A549 treated with Mapracorat at 1 μM for 4 hours (cell line): Measurements from ENCODE around the gene PKD1. TPM values are rescaled to one million over a fixed set of nuclear protein-coding genes. Genes with fewer than 3 reads are reported as not detected.

ENCODE experiments used
- total RNA-seq: library from RNA; stranded (reverse); fragments of 200-300 nt; extraction: Qiagen RNA extraction; gene quantifications from 5 replicates; pipeline ENCODE4 v1.2.3, GENCODE V29; 2022

The PKD1 gene
- total RNA-seq = 33.0 to 58.8 TPM (median 49.3 TPM) in 5 replicates

DNA sequence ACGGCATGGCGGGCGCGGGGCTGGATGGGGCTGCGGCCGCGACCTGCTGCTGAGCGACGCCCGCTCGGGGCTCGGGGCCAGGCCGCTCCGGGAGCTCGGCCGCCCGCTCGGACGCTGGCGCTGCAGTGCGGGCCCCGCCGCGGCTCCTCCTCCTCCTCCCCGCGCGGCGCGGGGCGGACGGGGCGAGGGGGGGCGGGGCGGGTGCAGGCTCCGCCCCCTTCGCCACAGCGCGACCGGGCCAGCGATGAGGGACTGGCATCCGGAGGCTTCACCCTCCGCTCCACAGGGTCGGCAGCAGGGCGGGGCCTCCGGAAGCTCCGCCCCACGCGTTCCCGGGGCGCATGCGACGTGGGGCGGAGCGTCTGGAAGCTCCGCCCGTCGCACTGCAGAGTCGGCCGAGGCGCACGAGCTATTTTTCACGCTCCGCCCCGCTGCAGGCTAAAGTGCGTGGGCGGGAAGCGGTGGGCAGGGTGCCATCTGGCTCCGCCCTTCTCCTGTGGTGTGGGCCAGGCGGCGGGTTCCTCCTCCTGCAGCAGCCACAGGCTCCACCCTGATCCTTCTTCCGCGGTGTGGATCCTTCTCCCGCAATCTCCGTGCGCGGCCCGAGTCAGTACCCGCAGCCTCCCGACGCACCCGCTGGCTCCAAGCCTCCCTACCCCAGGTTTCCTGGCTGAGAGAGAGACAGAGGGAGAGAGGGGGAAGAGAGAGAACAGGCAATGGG is at the start of gene PKD1:
Gene PKD1, minus strand, starts transcription at position 129 of the 721 bp plus-strand sequence. CDS start 209 bp downstream, outside the sequence.

DNA sequence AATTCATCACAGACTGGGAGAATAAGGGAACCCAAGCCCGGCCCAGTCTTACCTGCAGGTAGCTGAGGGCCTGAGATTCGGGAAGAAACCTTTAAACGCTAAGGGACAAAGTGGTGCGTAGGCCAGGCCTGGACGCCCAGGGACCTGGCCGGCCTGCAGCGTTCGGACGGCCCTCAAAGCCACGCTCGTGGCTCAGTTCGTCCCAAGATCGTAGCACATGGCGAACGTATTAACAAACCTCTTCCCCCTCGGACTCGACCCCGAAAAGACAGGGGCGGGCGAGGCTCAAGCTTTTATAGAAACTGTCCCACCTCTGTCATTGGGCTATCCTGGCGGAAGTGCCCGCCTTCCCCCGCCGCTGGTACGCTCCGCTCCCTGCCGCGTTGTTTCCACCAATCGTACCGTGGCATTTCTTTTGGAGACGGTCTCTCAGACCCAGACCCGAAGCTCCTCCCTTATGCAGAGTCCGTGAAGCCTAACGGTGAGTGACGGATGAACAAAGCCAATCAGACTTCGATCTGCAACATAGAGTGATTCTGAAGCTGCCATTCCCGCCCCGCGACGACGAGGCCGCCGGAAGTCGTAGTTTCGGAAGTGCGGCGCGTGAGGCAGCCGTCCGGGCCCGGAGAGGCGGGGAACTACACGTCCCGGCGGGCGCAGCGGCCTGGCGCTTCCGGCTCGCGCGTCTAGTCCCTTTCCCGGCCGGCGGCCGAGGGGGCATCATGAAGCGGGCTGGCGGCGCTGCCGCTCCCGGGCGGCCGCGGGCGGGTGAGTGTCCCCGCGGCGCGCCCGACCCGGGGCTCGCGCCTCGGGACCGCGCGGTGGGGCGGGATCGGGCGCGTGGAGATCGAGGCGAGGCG is 19.6 kb upstream of the PKD1 start, which contains the start of gene TRAF7:
Gene TRAF7, plus strand, starts transcription at position 692 of the 860 bp plus-strand sequence. CDS start 8,139 bp downstream, outside the sequence.

DNA sequence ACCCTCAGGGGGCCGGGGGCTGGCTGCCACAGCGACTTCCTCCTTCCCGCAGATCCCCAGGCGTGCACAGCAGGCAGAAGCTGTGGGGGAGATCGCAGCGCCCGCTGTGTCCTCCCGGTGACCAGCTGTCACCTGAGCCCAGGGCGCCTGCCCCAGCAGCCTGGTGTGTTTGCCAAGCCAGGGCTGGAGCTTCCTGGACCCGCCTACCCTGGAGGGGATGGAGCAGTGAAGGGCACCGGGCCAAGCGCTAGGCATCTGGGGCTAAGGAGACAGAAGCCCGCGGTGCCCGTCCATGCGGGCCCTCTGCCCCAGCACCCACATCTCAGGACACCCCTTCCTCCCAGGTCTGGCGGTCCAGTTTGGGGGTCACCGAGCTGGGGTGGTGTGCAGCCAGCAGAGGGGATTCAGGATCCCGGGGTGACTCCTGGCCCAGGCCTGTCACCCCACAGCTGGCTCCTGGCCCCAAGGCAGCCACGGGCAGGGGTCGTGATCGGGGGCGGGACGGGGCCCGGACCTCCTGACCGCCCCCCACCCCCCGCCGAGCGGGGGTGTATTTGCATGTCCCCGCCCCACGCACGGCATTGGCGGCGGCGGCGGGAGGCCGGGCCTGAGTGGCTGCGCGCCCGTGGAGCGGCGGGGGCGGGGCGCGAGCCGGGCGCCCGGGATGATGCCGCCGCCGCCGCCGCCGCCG is 12.4 kb upstream of the PKD1 start, which contains the start of gene RAB26:
Gene RAB26, plus strand, starts transcription at position 645 of the 691 bp plus-strand sequence. CDS start 159 bp downstream, outside the sequence.

GRCh38 chr16:2047330-2048115 is 88.2 kb downstream of the PKD1 start, which contains the start of the genes NTHL1 and TSC2:
Gene NTHL1, minus strand, starts transcription at chr16:2047834. Its CDS starts 11 bp downstream, at chr16:2047823.
Gene TSC2, plus strand, starts transcription at chr16:2047985. Its CDS starts 631 bp downstream, at chr16:2048616.

Other genes with a start within 250 kb of the PKD1 start
- gene HS3ST6, start 217.5 kb downstream of the PKD1 start, total RNA-seq = 1.5 to 3.1 TPM (median 2.8 TPM) in 5 replicates
- 34.0 to 45.3 TPM (median 40.5 TPM) in 5 replicates for gene MSRB1, start 192.7 kb downstream of the PKD1 start, total RNA-seq
- gene RPL3L, start 181.2 kb downstream of the PKD1 start, total RNA-seq = 0.07 to 0.13 TPM in 2 of 5 replicates, not detected in the others
- 241 to 346 TPM (median 257 TPM) in 5 replicates for gene NDUFB10, start 176.4 kb downstream of the PKD1 start, total RNA-seq
- 3,564 to 5,547 TPM (median 5,202 TPM) in 5 replicates for gene RPS2, start 171.1 kb downstream of the PKD1 start, total RNA-seq
- not detected in 5 replicates for gene RNF151, start 169.0 kb downstream of the PKD1 start, total RNA-seq
- 31.8 to 43.4 TPM (median 38.1 TPM) in 5 replicates for gene TBL3, start 163.8 kb downstream of the PKD1 start, total RNA-seq
- 0.19 to 0.38 TPM (median 0.26 TPM) in 4 of 5 replicates, not detected in the other for gene NOXO1, start 154.4 kb downstream of the PKD1 start, total RNA-seq
- 25.8 to 46.2 TPM (median 44.5 TPM) in 5 replicates for gene GFER, start 151.7 kb downstream of the PKD1 start, total RNA-seq
- 6.5 to 9.5 TPM (median 7.7 TPM) in 5 replicates for gene SYNGR3, start 145.9 kb downstream of the PKD1 start, total RNA-seq
- 43.2 to 63.7 TPM (median 58.6 TPM) in 5 replicates for gene ZNF598, start 126.1 kb downstream of the PKD1 start, total RNA-seq
- 0.52 to 0.94 TPM (median 0.70 TPM) in 5 replicates for gene NPW, start 116.1 kb downstream of the PKD1 start, total RNA-seq
- gene NHERF2, start 109.0 kb downstream of the PKD1 start, total RNA-seq = 40.1 to 62.6 TPM (median 58.3 TPM) in 5 replicates
- gene NTHL1, start 88.1 kb downstream of the PKD1 start, total RNA-seq = 34.2 to 50.8 TPM (median 47.0 TPM) in 5 replicates
- 29.8 to 45.0 TPM (median 38.0 TPM) in 5 replicates for gene TSC2, start 87.9 kb downstream of the PKD1 start, total RNA-seq
- gene RAB26, start 12.7 kb upstream of the PKD1 start, total RNA-seq = 2.4 to 4.2 TPM (median 3.9 TPM) in 5 replicates
- gene TRAF7, start 19.9 kb upstream of the PKD1 start, total RNA-seq = 34.7 to 54.8 TPM (median 48.4 TPM) in 5 replicates
- 0.33 to 1.1 TPM (median 0.49 TPM) in 5 replicates for gene CASKIN1, start 60.7 kb upstream of the PKD1 start, total RNA-seq
- gene MLST8, start 69.6 kb upstream of the PKD1 start, total RNA-seq = 39.5 to 58.7 TPM (median 48.6 TPM) in 5 replicates
- 2.6 to 6.1 TPM (median 5.7 TPM) in 5 replicates for gene BRICD5, start 75.0 kb upstream of the PKD1 start, total RNA-seq
- gene PGP, start 78.9 kb upstream of the PKD1 start, total RNA-seq = 16.2 to 35.5 TPM (median 34.1 TPM) in 5 replicates
- 18.6 to 29.6 TPM (median 27.2 TPM) in 5 replicates for gene E4F1, start 87.7 kb upstream of the PKD1 start, total RNA-seq
- gene DNASE1L2, start 100.5 kb upstream of the PKD1 start, total RNA-seq = 0.77 to 2.0 TPM (median 1.3 TPM) in 5 replicates
- gene ECI1, start 115.7 kb upstream of the PKD1 start, total RNA-seq = 44.3 to 102 TPM (median 91.5 TPM) in 5 replicates
- gene RNPS1, start 132.2 kb upstream of the PKD1 start, total RNA-seq = 243 to 289 TPM (median 255 TPM) in 5 replicates
- 14.5 to 21.9 TPM (median 20.1 TPM) in 5 replicates for gene ABCA3, start 204.8 kb upstream of the PKD1 start, total RNA-seq